Measurements from ENCODE around the gene CASP6.
A peak's percentile ranks its signal among the peaks of the same experiment; 100 is the strongest.

Gene CASP6

DNA sequence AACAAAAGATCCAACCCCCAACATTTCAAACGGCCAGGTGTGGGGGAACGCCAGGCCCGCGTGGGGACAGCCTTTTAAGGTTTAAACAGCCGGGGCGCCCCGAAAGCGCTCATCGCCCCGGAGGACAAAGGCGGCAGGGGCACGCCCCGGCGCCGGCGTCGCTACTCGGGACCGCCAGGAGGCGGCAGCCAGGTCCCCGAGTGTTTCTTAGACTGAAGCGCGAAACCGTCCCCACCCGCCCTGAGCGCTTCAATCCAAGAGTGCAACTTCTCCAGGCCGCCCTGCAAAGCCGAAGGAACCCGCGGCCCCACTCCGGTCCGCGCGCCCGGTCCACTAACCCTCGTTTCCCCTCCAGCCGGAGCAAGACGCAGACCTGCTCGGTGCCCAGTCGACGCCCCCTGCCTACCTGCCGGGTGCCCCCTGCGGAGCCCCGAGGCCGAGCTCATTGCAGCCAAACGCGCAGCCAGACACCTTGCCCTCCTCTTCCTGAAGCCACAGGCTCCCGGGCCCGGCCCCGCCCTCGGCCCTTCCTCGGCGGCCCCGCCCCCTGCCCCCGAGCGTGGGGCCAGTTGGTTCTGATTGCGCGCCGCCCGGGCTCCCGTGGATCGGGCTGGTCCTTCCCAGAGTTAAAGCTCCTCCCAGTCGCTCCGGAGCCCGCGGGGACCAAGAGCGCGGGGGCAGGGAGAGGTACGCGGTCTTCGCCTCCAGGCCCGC, at the start of gene CASP6:
Gene CASP6, minus strand, starts transcription at position 496 of the 714 bp plus-strand sequence. Its CDS starts 50 bp downstream, at position 446.
- DNase-seq, result peak; percentile 77 to 79

DNA sequence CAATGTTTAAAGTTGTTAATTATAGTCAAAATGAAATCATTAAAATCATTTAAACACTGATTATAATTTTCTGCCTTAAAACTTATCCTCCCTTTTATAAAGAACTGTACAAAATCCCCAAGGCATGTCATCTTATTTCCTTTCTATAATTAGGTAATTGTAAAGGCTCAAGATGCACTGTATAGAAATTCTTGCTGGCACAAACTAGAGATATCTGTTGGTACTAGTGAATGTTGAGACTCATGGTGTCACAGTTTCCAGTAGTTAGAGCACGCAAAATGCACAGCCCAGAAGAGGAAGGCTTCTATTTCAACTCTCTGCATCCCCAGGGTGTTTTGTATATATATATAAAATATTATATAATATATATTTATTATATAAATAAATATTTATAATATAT, 49.3 kb upstream of the CASP6 start:
- peak in 1 of 2 experiments; percentile 18 for DNase-seq

DNA sequence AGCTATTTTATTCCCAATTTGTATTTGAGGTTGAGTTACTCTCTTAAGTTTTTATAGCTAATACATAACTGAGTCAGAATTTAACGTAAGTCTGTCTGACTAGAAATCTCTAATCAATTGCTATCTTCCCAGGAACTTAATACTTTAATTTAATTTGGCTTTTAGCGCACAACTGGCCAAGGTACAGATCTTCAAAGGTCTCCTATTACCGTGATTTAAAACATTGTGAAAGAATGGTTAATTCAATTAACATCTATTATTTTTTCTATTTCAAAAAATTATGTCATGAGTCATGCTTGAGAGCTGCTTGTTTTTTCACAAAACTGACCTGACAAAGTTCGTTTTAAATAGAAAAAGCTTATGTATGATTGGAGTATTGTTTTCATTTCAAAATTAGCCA, 48.6 kb upstream of the CASP6 start:
- no peak for DNase-seq

DNA sequence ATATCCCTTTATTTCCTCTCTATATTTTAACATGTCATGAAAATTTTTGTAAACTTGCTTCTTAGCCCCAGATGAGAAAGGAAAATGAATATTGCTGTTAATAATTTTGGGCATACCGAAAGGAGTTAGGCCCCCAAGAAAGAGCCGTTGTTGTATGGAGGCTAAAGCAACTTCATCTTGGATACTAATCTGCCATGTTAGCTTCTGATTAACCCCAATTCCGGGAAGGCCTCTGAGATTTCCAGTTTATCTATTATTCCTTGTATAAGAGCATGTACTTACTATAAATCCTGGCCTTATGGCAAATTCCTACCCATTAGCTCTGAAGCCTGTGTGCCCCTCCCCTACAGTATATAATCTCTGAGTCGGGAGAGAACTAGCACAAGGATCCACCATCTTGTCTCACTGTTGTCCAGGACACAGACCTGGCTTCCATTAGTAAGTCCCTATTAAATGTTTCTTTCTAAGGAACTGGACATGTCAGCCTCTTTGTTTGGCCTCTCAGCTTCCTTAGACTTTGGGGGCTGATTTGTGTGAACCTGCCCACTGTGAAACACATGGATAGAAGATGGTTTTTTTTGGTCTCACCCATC, 47.5 kb upstream of the CASP6 start:
- no peak for DNase-seq

DNA sequence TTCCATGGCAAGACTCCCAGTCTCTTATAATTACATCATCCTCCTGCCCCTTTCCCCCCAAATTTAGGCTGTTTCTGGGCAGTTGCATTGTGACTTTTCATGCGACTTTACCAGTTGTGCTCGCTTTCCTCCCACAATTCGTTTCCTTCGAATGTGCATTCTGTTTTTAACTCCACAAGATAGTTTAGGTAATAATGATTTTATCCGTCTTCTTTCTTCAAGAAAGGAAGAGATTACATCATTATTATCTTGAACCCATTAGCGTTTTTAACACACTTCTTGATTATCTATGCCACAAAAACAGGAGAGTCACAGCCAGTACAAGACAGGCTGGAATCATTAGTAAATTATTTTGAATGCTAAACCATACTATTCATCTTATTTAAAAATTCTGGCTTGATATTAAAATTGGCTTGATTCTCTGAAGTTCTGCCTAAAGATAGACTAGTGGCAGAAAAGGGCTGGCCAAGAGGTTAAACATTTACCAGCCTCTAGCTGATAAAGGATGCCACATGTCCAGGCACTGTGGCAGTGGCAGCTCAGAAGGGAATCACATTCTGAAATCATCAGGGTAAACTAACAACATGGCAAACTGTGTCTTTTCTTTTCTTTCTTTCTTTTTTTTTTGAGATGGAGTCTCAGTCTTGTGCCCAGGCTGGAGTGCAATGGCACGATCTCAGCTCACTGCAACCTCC, 46.3 kb upstream of the CASP6 start:
- DNase-seq, result no peak

DNA sequence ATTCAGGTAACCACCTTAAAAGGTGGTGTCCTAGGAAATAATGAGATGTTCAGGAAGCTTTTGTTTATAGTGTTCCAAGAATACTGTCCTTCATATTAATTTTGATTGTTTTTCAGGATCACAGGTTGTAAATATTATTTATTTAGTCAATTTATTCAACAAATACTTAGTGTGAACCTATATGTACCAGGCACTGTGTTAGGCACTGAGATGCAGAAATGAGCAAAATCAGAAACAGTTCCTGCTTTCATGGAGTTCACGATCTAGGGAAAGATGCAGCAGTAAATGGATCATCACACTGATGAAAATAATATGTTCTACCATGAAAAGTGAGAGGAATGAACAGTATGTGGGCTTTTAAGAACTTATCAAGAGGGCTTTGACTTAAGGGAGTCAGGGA, 44.9 kb upstream of the CASP6 start:
- DNase-seq, result no peak

DNA sequence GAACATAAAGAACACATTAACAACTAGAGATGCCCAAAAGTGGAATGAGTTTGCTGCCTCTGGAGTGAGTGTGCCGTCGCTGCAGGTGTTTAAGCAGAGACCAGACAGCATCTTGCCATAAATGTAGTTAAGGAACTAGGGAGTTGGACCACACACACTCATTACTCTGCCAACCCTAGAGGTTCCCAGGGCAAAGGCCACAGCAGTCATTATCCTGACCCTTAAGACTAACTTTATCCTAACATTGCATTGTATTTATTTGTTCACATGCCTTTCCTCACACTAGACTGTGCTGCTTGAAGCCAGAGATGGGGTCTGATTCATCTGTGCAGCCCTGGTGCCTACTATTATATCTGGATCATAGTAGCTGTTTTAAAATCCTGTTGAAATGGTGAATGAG, 43.5 kb upstream of the CASP6 start:
- DNase-seq, result no peak

DNA sequence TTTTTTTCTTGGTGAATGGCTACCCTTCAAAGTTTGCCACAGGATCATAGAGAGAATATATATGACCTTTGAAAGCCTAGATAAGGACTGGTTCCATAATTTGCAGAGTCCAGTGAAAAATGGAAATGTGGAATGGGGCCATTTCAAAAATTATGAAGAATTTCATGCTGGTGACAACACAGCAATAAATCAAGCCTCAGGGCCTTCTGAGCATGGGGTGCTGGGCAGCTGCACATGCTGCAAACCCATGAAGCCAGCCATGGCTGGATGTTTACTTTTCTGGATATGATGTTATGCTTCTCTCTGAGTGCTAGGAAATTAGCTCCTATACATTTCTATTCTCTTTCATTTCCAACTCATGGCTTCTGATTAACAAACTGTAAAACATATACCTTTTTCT, 42.6 kb upstream of the CASP6 start:
- no peak for DNase-seq

DNA sequence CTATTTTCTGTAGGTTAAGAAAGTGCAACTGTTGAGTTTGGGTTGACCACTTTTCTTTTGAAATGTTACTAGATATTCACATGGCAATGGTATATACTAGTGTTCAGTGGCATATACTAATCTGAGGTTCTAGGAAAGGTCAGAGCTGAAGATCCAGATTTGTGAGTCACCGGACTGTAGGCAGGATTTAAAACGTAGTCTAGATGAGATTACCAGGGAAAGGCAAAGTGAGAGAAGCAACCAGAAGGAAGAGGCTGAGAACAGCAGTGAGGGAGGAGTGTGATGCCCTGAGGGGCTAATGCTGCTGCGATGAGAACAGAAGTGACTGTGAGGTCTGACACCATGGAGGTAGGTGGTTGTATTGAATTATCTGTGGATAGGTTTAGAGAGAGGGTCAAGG, 36.3 kb upstream of the CASP6 start:
- no peak for DNase-seq

DNA sequence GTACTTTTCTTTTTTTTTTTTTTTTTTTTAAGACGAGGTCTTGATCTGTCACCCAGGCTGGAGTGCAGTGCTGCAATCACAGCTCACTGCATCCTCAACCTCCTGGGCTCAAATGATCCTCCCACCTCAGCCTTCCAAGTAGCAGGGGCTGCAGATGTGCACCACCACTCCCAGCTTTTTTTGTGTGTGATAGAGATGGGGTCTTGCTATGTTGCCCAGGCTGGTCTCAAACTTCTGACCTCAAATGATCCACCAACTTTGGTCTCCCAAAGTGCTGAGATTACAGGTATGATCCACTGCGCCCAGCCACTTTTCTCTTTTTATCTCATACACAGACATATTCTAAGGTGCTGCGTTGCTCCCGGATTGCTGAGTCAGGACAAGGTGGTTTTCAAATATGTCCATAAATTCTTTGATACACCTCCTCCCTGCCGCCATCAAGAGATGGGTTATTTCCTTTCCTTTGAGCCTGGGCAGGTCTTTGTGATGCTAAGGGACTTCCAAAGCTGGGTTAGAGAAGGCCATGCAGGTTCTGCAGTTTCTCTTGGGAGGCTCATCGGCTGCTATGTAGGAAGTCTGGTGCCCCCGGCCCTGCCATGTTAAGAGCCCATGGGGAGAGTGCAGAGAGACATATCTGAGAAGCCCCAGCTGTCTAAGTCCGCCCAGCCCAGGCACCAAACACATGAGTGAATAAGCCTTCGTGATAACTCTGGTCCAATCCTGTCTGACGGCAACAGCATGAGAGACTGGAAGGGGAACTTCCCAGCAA, 35.0 kb upstream of the CASP6 start:
- DNase-seq, result no peak

DNA sequence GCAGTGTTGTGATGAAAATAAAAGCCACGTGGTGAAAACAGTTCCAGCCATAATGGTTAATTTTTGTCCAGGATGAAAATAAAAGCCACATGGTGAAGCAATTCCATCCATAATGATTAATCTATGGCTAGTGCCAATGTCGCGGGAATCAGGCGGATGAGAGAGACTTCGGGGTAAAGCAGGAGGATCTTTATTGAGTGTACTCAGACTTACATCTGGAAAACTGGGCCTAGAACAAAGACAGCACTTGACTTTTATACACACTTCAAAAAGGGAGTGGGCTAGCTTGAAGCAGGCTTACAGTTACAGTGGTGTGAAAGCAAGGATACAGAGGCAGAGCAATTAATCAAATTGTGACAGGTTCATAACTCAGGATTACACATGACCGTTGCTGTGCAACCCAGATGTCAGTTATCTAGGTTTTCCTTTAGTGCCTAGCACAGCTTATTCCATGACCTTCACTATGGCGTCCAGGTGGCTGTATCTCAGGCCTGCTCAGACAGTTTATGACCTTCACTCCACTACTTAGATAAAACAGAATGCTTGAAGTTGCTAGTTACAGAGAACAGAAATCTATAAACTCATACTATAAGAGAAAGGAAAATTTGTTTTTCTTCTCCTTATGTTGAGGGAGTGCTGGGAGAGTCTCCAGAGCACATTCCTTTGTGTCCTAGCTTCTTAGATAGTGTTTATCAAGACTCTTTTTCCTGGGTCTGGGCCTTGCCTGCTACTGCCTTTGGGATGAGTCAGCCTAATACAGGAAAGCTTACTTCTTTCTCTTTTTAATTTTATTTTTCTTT, 32.5 kb upstream of the CASP6 start:
- no peak for DNase-seq

DNA sequence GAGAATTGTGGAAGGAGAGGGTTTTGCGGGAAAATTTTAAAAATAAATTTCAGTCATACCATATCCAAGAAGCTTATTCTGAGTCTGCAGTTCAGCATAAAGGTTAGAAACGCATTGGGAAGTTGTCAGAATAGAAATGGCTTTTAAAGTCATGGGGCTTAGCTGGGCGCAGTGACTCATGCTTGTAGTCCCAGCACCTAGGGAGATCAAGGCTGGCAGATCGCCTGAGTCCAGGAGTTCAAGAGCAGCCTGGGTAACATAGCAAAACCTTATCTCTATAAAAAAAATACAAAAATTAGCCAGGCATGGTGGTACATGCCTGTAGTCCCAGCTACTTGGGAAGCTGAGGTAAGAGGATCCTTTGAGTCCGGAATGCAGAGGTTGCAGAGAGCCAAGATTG, 30.5 kb upstream of the CASP6 start:
- DNase-seq, result no peak

DNA sequence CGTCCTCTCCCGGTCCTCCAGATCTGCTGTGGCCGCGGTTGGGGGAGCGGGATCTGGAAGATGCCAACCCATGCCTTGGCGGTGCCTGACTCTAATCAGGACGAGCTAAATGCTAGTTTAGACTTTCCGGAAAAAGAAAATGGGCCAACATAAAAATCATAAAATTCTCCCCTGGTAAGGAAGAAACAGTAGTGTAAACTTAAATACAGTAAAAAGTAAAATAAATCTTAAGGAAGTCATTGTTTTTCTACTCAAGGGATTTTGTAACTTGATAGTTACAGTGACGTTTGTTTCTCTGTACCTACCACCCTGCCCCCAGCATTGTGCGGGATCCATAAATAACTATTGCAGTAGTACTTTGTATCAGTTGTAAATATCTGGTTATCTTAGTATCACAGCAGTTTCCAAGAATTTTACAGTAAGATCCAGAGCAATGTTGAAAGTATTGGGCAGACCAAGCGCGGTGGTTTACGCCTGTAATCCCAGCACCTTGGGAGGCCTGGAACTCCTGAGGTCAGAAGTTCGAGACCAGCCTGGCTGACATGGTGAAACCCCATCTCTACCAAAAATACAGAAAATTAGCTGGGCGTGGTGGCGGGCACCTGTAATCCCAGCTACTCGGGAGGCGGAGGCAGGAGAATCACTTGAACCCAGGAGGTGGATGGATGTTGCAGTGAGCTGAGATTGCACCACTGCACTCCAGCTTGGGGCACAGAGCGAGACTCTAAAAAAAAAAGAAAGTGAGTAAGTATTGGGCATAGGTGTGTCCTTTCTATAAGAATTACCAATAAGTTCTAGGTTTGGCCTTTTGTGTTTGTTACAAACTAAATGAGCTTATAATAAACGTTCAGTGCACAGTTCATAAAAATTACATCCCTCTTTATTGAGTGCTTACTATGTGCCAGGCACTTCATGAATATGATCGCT, 27.6 kb upstream of the CASP6 start:
- no peak for DNase-seq

DNA sequence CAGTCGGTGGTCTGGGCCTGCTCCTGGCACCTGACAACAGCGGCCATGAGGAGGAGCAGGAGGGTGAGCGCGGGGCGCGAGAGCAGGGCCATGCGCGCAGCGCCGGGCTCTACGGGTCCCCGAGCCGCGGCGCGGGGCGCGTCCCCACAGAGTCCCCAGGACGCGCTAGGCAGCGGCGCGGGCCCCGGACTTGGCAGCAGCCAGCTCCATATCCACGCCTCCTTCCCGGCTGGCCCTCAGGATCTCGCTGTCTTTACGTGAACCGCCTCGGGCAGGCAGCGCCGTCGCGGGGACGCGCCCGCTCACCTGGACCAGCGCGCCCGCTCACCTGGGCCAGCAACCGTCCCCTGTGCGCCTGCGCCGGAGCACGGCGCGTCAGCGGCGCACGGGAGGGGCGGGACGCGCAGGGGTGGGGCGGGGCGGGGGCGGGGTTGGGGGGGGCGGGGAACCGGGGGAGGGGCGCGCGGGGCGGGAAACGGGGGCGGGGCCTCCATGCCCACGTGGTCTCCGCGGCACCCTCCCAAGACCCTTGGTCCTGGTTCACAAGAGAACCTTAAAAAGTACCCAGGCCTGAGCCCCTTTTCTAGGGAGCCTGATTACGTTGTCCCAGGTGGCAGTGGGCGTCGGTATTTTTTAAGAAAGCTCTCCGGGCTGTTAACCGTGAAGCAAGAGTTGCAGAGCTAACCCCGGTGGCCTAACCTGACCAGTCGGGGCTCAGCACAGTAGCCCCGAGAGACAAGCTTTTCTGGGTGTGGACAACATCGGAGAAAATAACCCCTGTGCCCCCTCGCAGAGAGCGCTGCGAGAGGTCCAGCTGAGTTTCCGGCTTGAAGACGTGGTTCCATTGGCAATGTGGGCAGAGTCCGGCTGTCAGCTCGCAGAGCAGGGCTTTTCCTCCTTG, 26.7 kb upstream of the CASP6 start, which contains the start of gene PLA2G12A:
Gene PLA2G12A, minus strand, starts transcription at position 353 of the 901 bp plus-strand sequence. Its CDS starts 261 bp downstream, at position 92.
- peak; percentile 52 to 62 for DNase-seq

DNA sequence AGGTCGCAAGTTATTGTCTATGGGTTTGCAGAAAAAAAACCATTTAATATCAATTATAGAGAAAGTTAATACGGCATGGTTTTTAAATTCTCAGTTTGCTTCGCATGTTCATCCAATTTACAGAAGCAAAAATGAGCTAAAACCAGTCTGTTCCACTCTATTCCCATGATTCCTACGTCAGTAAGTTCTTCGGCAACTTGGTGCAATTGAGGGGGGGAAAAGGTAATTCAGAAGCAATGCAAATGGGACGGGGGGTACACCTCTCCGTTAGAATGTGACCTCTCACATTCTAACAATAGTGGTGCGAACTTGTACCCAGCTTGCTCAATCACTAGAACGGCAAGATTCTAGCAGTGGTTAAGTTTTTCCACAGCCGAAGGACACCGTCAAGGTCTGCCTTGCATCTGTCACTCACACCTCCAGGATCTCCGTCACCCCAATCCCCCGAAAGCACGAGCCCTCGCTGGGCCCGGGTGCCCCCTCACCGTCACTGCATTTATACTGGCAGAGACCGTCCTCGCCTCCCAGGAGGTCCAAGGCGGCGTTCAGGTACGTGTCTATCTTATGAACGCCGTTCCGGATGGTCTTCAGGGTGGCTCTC, 26.0 kb upstream of the CASP6 start:
- DNase-seq, result peak; percentile 32 to 34

DNA sequence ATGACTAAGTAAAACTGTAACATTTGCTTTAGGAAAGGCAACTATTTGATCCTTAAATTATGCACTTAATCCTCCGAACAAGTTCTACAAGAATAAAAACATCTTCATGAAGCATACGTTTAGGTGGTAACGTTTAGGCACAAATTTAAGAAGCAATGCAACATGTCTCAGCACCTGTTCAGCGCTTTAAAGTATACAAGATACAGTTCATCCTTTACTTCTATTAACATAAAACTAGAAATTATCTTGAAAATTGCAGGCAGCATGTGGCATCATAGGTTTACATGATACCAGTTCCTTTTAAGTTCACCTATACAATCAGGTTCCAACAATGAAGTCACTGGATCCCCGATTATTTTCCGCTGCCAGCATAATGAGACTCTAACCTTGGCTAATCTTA, 25.1 kb upstream of the CASP6 start:
- no peak for DNase-seq

DNA sequence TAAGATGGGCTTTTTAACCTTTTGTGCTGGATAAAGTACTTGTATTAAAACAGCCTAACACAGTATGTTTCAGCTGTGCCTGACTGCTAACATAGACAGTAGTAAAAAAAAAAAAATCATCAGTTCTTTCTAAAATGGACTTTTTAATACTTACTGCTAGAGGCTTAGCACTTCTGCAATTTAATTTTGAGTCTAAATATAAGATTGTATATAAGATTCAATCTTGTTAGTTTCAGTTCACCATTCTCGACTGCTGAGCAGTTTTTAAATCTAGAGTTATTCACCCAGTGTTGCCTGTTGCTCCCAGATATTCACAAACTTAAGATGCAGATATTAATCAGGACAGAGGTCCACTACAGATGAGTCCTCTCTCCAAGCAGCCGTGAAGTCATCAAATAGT, 19.9 kb upstream of the CASP6 start:
- DNase-seq, result no peak

DNA sequence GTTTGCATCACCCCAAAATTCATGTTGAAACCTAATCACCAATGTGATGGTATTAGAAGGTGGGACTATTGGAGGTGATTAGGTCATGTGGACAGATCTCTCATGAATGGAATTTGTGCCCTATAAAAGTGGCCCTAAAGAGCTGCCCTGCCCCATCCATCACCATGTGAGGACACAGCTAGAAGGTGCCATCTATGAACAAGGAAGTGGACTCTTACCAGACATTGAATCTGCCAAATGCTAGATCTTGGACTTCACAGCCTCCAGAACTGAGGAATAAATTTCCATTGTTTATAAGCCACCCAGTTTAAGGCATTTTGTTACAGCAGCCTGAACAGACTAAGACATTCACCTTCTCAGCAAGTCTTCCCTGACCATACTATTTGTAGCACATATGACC, 19.1 kb upstream of the CASP6 start:
- no peak for DNase-seq

DNA sequence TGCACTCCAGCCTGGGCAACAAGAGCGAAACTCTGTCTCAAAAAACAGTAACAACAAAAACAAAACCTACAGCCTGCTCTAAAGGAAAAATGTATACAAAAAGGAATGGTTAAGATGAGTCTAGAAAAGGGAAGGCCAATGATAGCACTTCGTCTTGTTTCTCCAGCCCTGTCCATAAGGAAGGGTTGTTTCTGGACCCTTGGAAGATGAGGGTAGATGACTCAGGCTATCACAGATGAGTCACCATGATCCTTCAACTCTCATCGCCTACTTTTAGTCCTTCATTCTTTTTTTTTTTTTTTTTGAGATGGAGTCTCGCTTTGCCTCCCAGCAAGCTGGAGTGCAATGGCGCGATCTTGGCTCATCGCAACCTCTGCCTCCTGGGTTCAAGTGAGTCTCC, 17.8 kb upstream of the CASP6 start:
- DNase-seq, result no peak

DNA sequence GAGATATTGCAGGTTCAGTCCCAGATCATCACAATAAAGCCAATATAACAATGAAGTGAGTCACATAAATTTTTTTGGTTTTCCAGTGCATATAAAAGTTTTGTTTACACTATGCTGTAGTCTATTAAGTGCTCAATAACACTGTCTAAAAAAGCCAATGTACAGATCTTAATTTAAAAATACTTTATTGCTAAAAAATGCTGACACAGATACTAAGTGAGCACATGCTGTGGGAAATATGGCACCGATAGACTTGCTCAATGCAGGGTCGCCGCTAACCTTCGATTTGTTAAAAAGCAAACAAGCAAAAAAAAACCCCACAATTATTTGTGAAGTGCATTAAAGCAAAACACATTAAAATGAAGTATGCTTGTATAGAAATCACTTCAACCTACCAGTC, 16.4 kb upstream of the CASP6 start:
- DNase-seq, result no peak
